ENCODE measurements around the gene GRAMD1B. TPM values are rescaled to one million over a fixed set of nuclear protein-coding genes. Genes with fewer than 3 reads are reported as not detected.

The GRAMD1B gene
- total RNA-seq, 3 donors from 2014 or later: 3.2 to 4.4 (median 4.1) TPM

DNA sequence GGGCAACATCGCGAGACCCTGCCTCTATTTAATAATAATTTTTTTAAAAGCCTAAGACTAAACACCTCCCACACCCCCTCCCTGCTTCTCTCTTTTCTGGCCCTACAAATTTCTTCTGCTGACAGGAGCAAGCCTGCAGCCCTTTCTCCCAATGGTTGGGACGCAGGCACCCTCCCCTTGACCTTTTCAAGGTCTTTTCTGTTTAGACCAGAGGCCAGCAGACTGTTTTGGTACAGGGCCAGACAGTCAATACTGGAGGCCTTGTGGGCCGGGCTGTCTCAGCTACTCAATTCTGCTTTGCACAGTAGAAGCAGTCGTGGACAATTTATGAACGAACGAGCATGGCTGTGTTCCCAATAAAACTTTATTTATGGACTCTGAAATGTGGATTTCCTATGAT is 132.1 kb downstream of the GRAMD1B start:
- Histone ChIP-seq H3K9me3 (no peaks in the 10 kb centered on the region), H3K36me3 (ENCODE audit: low read depth) (no peaks in the 10 kb centered on the region), H3K4me1 (ENCODE audit: low read depth) (peaks cover 5% of the 10 kb centered on the region), H3K4me3 (no peak overlapping the region)
- intact Hi-C loops (cut with DNase I, micrococcal nuclease): no loop called here
- TF ChIP-seq, protein P1, sequence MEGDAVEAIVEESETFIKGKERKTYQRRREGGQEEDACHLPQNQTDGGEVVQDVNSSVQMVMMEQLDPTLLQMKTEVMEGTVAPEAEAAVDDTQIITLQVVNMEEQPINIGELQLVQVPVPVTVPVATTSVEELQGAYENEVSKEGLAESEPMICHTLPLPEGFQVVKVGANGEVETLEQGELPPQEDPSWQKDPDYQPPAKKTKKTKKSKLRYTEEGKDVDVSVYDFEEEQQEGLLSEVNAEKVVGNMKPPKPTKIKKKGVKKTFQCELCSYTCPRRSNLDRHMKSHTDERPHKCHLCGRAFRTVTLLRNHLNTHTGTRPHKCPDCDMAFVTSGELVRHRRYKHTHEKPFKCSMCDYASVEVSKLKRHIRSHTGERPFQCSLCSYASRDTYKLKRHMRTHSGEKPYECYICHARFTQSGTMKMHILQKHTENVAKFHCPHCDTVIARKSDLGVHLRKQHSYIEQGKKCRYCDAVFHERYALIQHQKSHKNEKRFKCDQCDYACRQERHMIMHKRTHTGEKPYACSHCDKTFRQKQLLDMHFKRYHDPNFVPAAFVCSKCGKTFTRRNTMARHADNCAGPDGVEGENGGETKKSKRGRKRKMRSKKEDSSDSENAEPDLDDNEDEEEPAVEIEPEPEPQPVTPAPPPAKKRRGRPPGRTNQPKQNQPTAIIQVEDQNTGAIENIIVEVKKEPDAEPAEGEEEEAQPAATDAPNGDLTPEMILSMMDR (IDR thresholded peaks at IDR 0.05): no peak
- DNase-seq (no peak), ATAC-seq (no peak)

DNA sequence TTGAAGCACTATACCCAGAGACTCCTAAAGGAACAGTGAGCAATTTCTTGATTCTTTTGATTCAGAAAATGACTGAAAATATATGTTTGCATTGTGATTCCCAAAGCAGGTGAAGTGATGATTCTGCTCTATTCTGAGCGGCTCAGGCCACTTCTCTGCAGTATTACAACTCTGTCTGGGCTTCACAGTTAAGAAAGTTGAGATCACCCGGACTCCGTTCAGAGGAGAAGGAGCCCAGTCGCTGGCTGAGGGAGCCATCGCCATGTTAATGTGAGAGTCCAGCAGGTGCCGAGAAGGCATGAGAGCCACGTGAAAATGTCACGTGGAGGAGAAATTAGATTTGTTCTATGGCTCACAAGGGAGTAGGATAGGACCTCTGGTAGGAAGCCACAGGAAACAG is 132.8 kb downstream of the GRAMD1B start:
- Histone ChIP-seq H3K36me3 (ENCODE audit: low read depth) (no peaks in the 10 kb centered on the region), H3K4me1 (ENCODE audit: low read depth) (peaks cover 5% of the 10 kb centered on the region), H3K4me3 (no peak overlapping the region), H3K9me3 (no peaks in the 10 kb centered on the region)
- ATAC-seq: no peak
- DNase-seq: no peak
- TF ChIP-seq, protein P1 (IDR thresholded peaks at IDR 0.05): no peak
- intact Hi-C loops (cut with DNase I, micrococcal nuclease): no loop called here

DNA sequence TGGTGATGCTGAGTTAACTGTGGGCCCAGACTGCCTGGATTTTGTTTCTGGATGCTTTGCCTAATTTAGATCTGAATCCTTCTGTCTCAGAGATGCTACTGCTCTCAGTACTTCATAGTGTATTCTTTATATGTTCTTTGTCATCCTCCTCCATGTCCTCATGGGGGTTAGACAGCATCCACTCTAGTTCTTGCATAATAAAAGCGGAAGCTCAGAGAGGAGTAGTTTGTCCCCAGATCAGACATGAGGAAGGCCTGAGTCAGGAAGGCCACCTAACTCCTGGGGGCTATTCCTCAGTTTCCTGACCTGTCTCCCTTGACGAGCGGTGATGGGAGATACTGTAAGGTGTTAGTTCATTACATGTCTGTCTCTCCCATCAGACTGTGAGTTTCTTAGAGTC is 134.2 kb downstream of the GRAMD1B start:
- TF ChIP-seq, protein P1 (IDR thresholded peaks at IDR 0.05): no peak
- no peak overlapping the region for H3K4me3 ChIP-seq
- H3K4me1 ChIP-seq (ENCODE audit: low read depth): peaks cover 5% of the 10 kb centered on the region
- H3K9me3 ChIP-seq: no peaks in the 10 kb centered on the region
- ATAC-seq (no peak), DNase-seq (no peak)
- intact Hi-C loops (cut with DNase I, micrococcal nuclease): no loop called here
- no peaks in the 10 kb centered on the region for H3K36me3 ChIP-seq (ENCODE audit: low read depth)

DNA sequence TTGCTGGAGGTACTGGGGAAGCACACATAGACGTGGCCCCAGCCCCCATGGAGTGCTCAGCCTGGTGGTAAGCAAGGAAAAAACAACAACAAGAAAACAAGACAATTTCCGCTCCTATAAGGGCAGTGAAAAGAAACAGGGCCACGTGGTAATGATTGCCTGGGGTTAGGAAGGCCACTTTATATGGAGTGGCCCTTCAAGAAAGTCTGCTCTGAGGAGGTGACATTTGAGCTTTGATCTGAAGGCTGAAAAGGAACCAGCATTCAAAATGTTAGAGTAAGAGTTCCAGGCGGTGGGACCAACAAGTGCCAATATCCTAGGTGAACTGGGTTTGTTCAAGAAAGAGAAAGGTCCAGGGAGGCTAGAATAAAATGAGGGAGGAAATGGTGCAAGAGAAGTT is 136.8 kb downstream of the GRAMD1B start:
- H3K4me1 ChIP-seq (ENCODE audit: low read depth): no peaks in the 10 kb centered on the region
- no peak for DNase-seq
- no peaks in the 10 kb centered on the region for H3K9me3 ChIP-seq
- ATAC-seq: no peak
- no peaks in the 10 kb centered on the region for H3K36me3 ChIP-seq (ENCODE audit: low read depth)
- H3K4me3 ChIP-seq: no peak overlapping the region
- TF ChIP-seq, protein P1 (IDR thresholded peaks at IDR 0.05): no peak
- intact Hi-C loops (cut with DNase I, micrococcal nuclease): no loop called here

DNA sequence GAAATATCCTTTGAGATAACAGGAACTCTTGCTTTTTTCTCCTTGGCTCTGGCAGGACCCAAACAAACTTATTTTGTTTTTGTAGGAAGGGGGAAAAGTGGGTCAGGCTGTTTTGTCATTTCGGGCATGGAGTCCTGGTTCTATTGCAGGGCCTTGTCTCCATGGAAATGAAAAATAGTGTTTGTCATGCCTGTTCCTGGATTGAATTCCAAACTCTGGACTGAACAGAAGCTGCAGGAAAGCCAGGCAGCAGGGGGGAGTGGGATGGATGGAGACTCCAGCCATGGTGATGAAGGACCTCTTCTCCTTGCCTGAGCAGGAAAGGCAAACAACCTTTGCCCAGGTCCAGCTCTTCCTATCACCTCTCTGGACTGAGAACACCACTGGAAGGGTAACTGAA is 137.4 kb downstream of the GRAMD1B start:
- DNase-seq (no peak), ATAC-seq (no peak)
- intact Hi-C loops (cut with DNase I, micrococcal nuclease): no loop called here
- no peaks in the 10 kb centered on the region for H3K4me1 ChIP-seq (ENCODE audit: low read depth)
- TF ChIP-seq, protein P1 (IDR thresholded peaks at IDR 0.05): no peak
- no peak overlapping the region for H3K4me3 ChIP-seq
- H3K36me3 ChIP-seq (ENCODE audit: low read depth): no peaks in the 10 kb centered on the region
- no peaks in the 10 kb centered on the region for H3K9me3 ChIP-seq

DNA sequence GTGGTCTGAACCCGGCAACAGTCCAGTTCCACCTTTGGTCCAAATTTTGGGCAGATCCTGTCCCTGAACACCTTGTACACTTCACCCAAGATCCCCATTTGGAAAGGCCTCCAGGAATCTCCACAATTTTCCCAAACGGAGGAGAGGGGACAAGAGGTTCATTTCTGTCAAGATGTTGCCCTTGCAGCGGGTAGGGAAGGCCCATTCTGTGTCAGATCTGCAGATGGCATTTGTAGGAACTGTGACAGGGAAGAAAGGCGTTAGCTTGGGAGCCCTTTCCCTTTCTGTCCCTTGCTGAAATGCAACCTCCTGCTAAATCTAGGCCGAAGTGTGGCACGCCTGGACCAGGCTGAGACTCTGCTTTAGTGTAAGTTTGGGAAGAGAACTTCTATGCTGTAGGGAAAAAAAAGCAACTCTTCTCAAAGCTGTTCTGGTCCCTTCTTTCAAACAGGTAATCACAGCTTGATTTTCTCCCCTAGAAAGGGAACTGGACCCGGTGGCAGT is 138.3 kb downstream of the GRAMD1B start:
- ATAC-seq (no peak), DNase-seq (no peak)
- intact Hi-C loops (cut with DNase I, micrococcal nuclease): no loop called here
- Histone ChIP-seq H3K4me1 (ENCODE audit: low read depth) (no peaks in the 10 kb centered on the region), H3K9me3 (no peaks in the 10 kb centered on the region), H3K4me3 (no peak overlapping the region), H3K36me3 (ENCODE audit: low read depth) (no peaks in the 10 kb centered on the region)
- TF ChIP-seq, protein P1 (IDR thresholded peaks at IDR 0.05): no peak

Measured in mucosa of descending colon (tissue), 3 donors.